ENCODE measurements around the gene GPAM. TPM values are rescaled to one million over a fixed set of nuclear protein-coding genes. Genes with fewer than 3 reads are reported as not detected.

Gene GPAM
- total RNA-seq, 1 experiment from 2014 or later, result 12.2 TPM

GRCh38 chr10:112216966-112217365 is 33.4 kb upstream of the GPAM start:
- DNase-seq (ENCODE audit: low spot score) (no peak), ATAC-seq (no peak)
- TF ChIP-seq ATF2 (CRISPR knock-in tag; IDR thresholded peaks at IDR 0.05; ENCODE audit: borderline replicate concordance, low read depth), result no peak
- Mint-ChIP-seq H3K36me3 (0 out of 2 replicates have a peak, but pooled peaks cover 6% of the 10 kb centered on the region), H3K27me3 (ENCODE audit: low read depth) (no peaks in the 10 kb centered on the region), H3K4me1 (peaks cover 17% of the 10 kb centered on the region), H3K9me3 (peaks cover 21% of the 10 kb centered on the region), H3K27ac (no peak overlapping the region), H3K4me3 (no peak overlapping the region)
- ChIA-PET POLR2A (no interaction called here), CTCF (no interaction called here)

- ChIA-PET CTCF (interaction anchor here (0.7 to 1.0 kb wide), 2 partner anchors 63 to 92 kb away, joined by 3 to 5 read pairs; no protein-coding TSS in a partner anchor), POLR2A (no interaction called here)
- no peaks in the 10 kb centered on the region for H3K27me3 Mint-ChIP-seq (ENCODE audit: low read depth)
- TF ChIP-seq FOXK1 (CRISPR knock-in tag; IDR thresholded peaks at IDR 0.05) (no peak), E2F5 (CRISPR knock-in tag; IDR thresholded peaks at IDR 0.05) (no peak), FOXP4 (CRISPR knock-in tag; IDR thresholded peaks at IDR 0.05) (no peak), PRDM15 (CRISPR knock-in tag; IDR thresholded peaks at IDR 0.05) (no peak), RELA (CRISPR knock-in tag; IDR thresholded peaks at IDR 0.05; ENCODE audit: borderline replicate concordance) (no peak), USF1 (CRISPR knock-in tag; IDR thresholded peaks at IDR 0.05) (no peak), MYBL2 (CRISPR knock-in tag; IDR thresholded peaks at IDR 0.05) (no peak), ZBTB43 (CRISPR knock-in tag; IDR thresholded peaks at IDR 0.05) (no peak), ERG (CRISPR knock-in tag; IDR thresholded peaks at IDR 0.05) (no peak), KAT7 (CRISPR knock-in tag; IDR thresholded peaks at IDR 0.05; ENCODE audit: borderline replicate concordance) (no peak), AR (CRISPR knock-in tag; IDR thresholded peaks at IDR 0.05) (no peak), CREB1 (CRISPR knock-in tag; IDR thresholded peaks at IDR 0.05) (no peak), ZNF138 (CRISPR knock-in tag; conservative IDR thresholded peaks at IDR 0.05) (no peak), MAX (CRISPR knock-in tag; IDR thresholded peaks at IDR 0.05) (no peak), CREM (CRISPR knock-in tag; IDR thresholded peaks at IDR 0.05) (no peak), MLX (CRISPR knock-in tag; IDR thresholded peaks at IDR 0.05) (no peak)
- no peak for ATAC-seq
- H3K4me1 Mint-ChIP-seq, result peaks cover 17% of the 10 kb centered on the region
- H3K36me3 Mint-ChIP-seq, result 0 out of 2 replicates have a peak, but pooled peaks cover 6% of the 10 kb centered on the region
- no peak overlapping the region for H3K27ac Mint-ChIP-seq
- no peak for DNase-seq (ENCODE audit: low spot score)
- H3K4me3 Mint-ChIP-seq, result no peak overlapping the region
- H3K9me3 Mint-ChIP-seq, result peaks cover 18% of the 10 kb centered on the region
Measured at GRCh38 chr10:112216151-112216550, 32.6 kb upstream of the GPAM start.

Measured in WTC11 (cell line).